HG02870 (cell line): ENCODE results near the gene MTX2.
"Not testable (repeated sequence)": the region's sequence is repeated elsewhere in the genome, so short reads cannot be mapped to it uniquely, and the experiment has no call there.

Source experiments
- ATAC-seq: cut with Tn5 transposase; IDR thresholded peaks from one replicate; pipeline ENCODE4 v1.9.1; 2021; ENCODE audit warnings: mild to moderate bottlenecking, moderate library complexity; ENCODE audit not compliant: unreplicated experiment

The MTX2 gene

DNA sequence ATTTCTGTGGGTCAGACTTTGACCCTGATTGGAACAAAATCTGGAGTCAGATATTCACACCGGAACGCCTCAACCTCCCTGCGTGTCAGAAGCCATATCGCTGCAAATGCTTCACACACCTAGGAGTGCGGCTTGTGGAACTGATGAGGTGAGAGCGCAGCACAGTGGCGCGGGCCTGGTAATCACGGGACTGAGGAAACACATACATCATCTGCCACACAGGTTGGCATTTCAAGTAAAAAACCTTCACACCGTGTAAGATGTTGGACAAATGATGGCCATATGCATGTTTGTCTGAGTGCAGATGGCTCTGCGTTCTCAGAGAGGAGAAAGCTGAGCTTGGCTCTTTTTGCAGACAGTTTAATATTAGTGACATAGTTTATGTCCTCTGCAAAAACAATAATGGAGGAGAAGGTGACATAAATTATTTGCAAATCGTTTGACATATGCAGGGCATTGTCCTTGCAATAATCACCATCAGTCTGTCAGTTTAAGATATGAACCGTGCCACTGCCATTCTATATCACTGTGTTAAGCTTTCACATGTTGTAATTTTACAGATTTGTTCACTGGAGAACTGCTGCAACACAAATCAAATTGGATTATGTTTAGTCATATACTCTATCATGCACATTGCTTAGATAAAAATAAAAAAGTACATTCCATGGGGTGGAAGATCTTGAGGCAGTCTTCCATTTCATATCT, 101.4 kb downstream of the MTX2 start:
- ATAC-seq: no peak

GRCh38 chr2:176373155-176373554, 103.9 kb downstream of the MTX2 start:
- not testable (repeated sequence) for ATAC-seq

GRCh38 chr2:176378323-176378722, 109.1 kb downstream of the MTX2 start:
- no peak for ATAC-seq

DNA sequence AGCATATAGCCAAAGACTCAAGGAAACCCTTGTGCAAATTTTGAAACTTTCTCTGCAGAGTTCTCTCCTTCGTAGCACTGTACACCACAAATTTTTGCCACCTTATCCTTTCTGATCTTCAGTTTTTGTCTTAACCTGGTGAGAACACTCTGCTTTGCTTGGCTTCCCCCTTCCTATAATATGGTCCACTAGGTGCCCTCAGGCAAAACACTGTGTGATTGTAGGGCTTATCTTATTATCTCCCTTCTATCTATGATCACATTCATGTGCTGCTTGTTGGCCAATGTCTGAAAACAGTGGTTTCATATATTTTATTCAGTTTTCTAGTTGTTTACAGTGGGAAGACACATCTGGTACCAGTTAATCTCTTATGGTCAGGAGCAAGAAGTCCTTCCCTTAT, 111.1 kb downstream of the MTX2 start:
- no peak for ATAC-seq

- ATAC-seq: no peak
Observed at GRCh38 chr2:176383100-176383499, 113.9 kb downstream of the MTX2 start.

- no peak for ATAC-seq
Observed at GRCh38 chr2:176383836-176384442, 114.7 kb downstream of the MTX2 start.

- ATAC-seq: no peak
Observed at GRCh38 chr2:176385219-176385759, 116.0 kb downstream of the MTX2 start.

DNA sequence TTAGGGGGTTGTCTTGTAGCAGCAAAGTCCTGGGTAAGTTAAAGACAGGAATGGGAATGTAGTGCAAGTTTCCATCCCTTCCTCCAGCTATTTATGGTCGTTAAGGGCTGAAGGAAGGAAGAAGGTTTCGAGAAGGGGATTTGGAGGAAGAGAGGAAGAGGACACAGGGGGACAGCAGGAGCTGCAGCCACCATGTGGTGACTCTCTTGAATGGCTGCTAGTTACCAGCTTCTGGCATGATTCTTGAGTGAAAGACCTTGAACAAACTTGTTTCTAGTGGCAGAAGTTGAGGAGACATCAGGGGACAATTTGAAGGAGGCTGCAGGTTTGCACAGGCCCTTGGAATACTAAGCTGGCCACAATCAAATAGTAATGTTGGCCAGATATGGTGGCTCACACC, 116.6 kb downstream of the MTX2 start:
- ATAC-seq: no peak
